AG09319 (cell line): Measurements from ENCODE around the gene NTNG2.

Experiments
- DNase-seq: peaks from one replicate; pipeline ENCODE4 v3.0.0-alpha.2; 2010; ENCODE audit warnings: low read depth; ENCODE audit errors: extremely low read depth
- TF ChIP-seq, protein P1 (sequence below): IDR thresholded peaks from 2 replicates; pipeline ENCODE4 v1.5.1; 2011; ENCODE audit warnings: low read depth, mild to moderate bottlenecking, inconsistent platforms, low read length, moderate library complexity

The NTNG2 gene

DNA sequence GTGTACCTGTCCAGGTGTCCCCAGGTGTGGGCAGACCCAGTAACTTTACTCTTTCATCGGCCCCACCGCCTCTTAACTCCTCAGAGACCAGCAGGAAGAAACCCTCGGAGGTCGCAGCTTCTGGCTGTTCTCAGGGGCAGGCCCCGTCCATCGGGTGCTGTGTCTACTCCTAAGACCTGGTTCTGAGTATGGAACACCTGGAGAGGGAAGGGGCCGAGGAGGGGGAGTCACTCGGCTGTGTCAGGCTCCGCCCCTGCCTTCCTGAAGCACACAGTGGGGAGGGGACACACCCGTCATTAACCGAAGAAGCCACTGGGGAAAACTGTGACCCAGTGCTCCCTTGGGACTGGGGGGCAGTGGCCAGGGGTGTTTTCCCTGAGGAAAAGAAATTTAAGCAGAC lies 22.3 kb downstream of the NTNG2 start:
- DNase-seq = no peak
- TF ChIP-seq, protein P1, sequence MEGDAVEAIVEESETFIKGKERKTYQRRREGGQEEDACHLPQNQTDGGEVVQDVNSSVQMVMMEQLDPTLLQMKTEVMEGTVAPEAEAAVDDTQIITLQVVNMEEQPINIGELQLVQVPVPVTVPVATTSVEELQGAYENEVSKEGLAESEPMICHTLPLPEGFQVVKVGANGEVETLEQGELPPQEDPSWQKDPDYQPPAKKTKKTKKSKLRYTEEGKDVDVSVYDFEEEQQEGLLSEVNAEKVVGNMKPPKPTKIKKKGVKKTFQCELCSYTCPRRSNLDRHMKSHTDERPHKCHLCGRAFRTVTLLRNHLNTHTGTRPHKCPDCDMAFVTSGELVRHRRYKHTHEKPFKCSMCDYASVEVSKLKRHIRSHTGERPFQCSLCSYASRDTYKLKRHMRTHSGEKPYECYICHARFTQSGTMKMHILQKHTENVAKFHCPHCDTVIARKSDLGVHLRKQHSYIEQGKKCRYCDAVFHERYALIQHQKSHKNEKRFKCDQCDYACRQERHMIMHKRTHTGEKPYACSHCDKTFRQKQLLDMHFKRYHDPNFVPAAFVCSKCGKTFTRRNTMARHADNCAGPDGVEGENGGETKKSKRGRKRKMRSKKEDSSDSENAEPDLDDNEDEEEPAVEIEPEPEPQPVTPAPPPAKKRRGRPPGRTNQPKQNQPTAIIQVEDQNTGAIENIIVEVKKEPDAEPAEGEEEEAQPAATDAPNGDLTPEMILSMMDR = no peak

- DNase-seq = no peak
- TF ChIP-seq, protein P1 = no peak
Measured at GRCh38 chr9:132185073-132186009, 23.5 kb downstream of the NTNG2 start.

- TF ChIP-seq, protein P1 = no peak
- DNase-seq = no peak
Measured at GRCh38 chr9:132187121-132187620, 25.3 kb downstream of the NTNG2 start.

GRCh38 chr9:132190966-132191365 lies 29.1 kb downstream of the NTNG2 start:
- TF ChIP-seq, protein P1 = no peak
- no peak for DNase-seq

DNA sequence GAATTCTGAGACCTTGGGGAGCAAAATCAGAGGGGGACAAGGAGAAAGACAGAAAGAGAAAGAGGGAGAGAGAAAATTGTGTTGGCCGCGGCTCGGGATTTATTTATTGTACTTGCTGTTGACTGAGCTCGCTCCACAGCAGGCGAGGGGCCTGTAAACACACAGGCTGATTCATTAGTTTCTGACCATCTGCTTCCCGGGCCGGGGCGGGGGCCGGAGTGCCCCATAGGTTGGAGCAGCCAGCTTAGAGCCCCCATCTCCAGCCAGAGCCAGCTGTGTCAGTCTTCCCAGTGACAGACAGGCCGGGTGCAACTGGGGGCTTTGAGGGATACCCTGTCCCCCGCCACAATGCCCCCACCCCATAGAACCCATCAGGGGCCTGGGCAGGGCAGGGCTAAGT lies 30.9 kb downstream of the NTNG2 start:
- DNase-seq = no peak
- TF ChIP-seq, protein P1 = no peak

GRCh38 chr9:132193227-132194124 lies 31.6 kb downstream of the NTNG2 start:
- TF ChIP-seq, protein P1 = no peak
- no peak for DNase-seq

DNA sequence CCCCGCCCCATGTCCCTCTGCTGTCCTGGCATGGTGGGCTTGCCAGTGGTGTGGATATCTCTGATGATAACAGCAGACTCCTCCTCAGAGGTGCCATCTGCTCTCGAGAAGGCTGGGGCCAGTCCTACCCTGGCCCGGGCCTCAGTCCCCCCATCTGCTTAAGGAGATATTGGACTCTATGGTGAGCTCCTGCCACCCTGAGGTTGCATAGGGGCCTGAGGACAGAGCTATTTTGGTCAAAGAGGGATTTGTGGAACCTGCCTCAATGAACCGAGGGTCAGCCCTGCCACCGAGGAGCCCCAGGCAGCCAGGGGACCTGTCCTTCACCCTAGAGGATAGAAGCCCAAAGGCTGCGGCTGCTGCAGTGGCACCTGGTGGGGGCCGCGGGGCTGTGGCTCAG lies 32.6 kb downstream of the NTNG2 start:
- TF ChIP-seq, protein P1 = no peak

More for the DNA sequence above, 32.6 kb downstream of the NTNG2 start:
- DNase-seq = no peak
